MM.1S (cell line): ENCODE data around the gene SLC24A4.

Experiments
- DNase-seq: peaks from one replicate; pipeline ENCODE4 v3.0.0-alpha.2; 2015
- H2AFZ ChIP-seq: fragments of 300-600 bp; sonication (generic); 2 replicates; pipeline ENCODE4 v1.6.0; 2016; ENCODE audit warnings: antibody characterized with exemption, low read length
- H3F3A ChIP-seq: fragments of 300-600 bp; sonication (generic); 2 replicates; pipeline ENCODE4 v1.6.1; 2016; ENCODE audit warnings: mild to moderate bottlenecking, antibody characterized with exemption, low read length, moderate library complexity, mixed read lengths; ENCODE audit not compliant: insufficient read depth
- H3K27ac ChIP-seq: fragments of 300-600 bp; sonication (generic); 2 replicates; pipeline ENCODE4 v1.5.1; 2016; ENCODE audit warnings: mild to moderate bottlenecking, low read length
- H3K27me3 ChIP-seq: fragments of 300-600 bp; sonication (generic); replicated peaks from 2 replicates; pipeline ENCODE4 v1.6.0; 2016; ENCODE audit warnings: low read length; ENCODE audit not compliant: insufficient read depth
- H3K36me3 ChIP-seq: fragments of 300-600 bp; sonication (generic); replicated peaks from 2 replicates; pipeline ENCODE4 v1.6.1; 2016; ENCODE audit warnings: mild to moderate bottlenecking, low read length, mixed read lengths; ENCODE audit not compliant: insufficient read depth
- H3K4me1 ChIP-seq: fragments of 300-600 bp; sonication (generic); 2 replicates; pipeline ENCODE4 v1.6.1; 2016; ENCODE audit warnings: low read length, mixed read lengths
- H3K4me2 ChIP-seq: fragments of 300-600 bp; sonication (generic); 2 replicates; pipeline ENCODE4 v1.6.0; 2016; ENCODE audit warnings: low read depth, low read length
- H3K4me3 ChIP-seq: fragments of 300-600 bp; sonication (generic); 2 replicates; pipeline ENCODE4 v1.5.1; 2016; ENCODE audit warnings: low read length, mixed read lengths
- H3K79me2 ChIP-seq: fragments of 300-600 bp; sonication (generic); 2 replicates; pipeline ENCODE4 v1.6.1; 2016; ENCODE audit warnings: mixed run types, low read length, mixed read lengths
- H3K9ac ChIP-seq: fragments of 300-600 bp; sonication (generic); 2 replicates; pipeline ENCODE4 v1.6.1; 2016; ENCODE audit warnings: low read length, mixed read lengths
- H3K9me2 ChIP-seq: fragments of 300-600 bp; sonication (generic); replicated peaks from 2 replicates; pipeline ENCODE4 v1.6.1; 2016; ENCODE audit warnings: mild to moderate bottlenecking, low read length, mixed read lengths; ENCODE audit not compliant: insufficient read depth
- H3K9me3 ChIP-seq: fragments of 300-600 bp; sonication (generic); replicated peaks from 2 replicates; pipeline ENCODE4 v1.6.1; 2016; ENCODE audit warnings: mild to moderate bottlenecking, low read length, mixed read lengths; ENCODE audit not compliant: insufficient read depth
- H4K20me1 ChIP-seq: fragments of 300-600 bp; sonication (generic); 2 replicates; pipeline ENCODE4 v1.6.1; 2016; ENCODE audit warnings: mild to moderate bottlenecking, low read length, moderate library complexity, mixed read lengths; ENCODE audit not compliant: insufficient read depth
- EZH2 ChIP-seq: fragments of 300-600 bp; sonication (generic); optimal IDR thresholded peaks from 2 replicates; pipeline ENCODE3; 2017; ENCODE audit warnings: low read depth, mild to moderate bottlenecking, antibody characterized with exemption, low read length, mixed read lengths
- EZH2phosphoT487 ChIP-seq: fragments of 300-600 bp; sonication (generic); IDR thresholded peaks from 2 replicates; pipeline ENCODE4 v1.6.1; 2018; ENCODE audit warnings: antibody characterized with exemption, low read length
- TF ChIP-seq, protein P1 (sequence below): fragments of 300-600 bp; sonication (generic); IDR thresholded peaks from 2 replicates; pipeline ENCODE4 v1.5.1; 2016; ENCODE audit warnings: antibody characterized with exemption, low read length, mixed read lengths

The SLC24A4 gene

DNA sequence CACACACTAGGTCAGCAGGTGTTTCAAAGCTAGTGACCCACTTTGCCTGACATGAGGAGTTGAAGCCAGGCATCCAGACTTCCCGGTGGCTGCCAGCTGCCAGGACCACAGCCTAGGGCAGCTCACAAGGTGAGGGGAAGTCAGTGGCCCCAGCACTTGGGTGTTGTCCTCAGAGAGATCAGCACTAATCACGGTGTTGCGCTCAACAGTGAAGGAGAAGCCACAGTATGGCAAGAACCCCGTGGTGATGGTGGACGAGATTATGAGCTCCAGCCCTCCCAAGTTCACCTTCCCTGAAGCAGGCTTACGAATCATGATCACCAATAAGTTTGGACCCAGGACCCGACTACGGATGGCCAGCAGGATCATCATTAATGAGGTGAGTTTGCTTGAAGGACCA lies 130.7 kb downstream of the SLC24A4 start:
- no peak overlapping the region for H3K4me3 ChIP-seq
- H2AFZ ChIP-seq, result no peak overlapping the region
- no peak overlapping the region for H3K4me2 ChIP-seq
- no peak overlapping the region for H3K9ac ChIP-seq
- DNase-seq, result no peak
- no peaks in the 10 kb centered on the region for H3K9me2 ChIP-seq
- H3K9me3 ChIP-seq, result no peaks in the 10 kb centered on the region
- no peaks in the 10 kb centered on the region for H3F3A ChIP-seq
- TF ChIP-seq EZH2 (no peak), EZH2phosphoT487 (no peak)
- TF ChIP-seq, protein P1, sequence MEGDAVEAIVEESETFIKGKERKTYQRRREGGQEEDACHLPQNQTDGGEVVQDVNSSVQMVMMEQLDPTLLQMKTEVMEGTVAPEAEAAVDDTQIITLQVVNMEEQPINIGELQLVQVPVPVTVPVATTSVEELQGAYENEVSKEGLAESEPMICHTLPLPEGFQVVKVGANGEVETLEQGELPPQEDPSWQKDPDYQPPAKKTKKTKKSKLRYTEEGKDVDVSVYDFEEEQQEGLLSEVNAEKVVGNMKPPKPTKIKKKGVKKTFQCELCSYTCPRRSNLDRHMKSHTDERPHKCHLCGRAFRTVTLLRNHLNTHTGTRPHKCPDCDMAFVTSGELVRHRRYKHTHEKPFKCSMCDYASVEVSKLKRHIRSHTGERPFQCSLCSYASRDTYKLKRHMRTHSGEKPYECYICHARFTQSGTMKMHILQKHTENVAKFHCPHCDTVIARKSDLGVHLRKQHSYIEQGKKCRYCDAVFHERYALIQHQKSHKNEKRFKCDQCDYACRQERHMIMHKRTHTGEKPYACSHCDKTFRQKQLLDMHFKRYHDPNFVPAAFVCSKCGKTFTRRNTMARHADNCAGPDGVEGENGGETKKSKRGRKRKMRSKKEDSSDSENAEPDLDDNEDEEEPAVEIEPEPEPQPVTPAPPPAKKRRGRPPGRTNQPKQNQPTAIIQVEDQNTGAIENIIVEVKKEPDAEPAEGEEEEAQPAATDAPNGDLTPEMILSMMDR, result no peak
- no peak overlapping the region for H3K27ac ChIP-seq
- no peaks in the 10 kb centered on the region for H4K20me1 ChIP-seq
- no peaks in the 10 kb centered on the region for H3K79me2 ChIP-seq
- no peaks in the 10 kb centered on the region for H3K4me1 ChIP-seq
- no peaks in the 10 kb centered on the region for H3K27me3 ChIP-seq
- no peaks in the 10 kb centered on the region for H3K36me3 ChIP-seq

DNA sequence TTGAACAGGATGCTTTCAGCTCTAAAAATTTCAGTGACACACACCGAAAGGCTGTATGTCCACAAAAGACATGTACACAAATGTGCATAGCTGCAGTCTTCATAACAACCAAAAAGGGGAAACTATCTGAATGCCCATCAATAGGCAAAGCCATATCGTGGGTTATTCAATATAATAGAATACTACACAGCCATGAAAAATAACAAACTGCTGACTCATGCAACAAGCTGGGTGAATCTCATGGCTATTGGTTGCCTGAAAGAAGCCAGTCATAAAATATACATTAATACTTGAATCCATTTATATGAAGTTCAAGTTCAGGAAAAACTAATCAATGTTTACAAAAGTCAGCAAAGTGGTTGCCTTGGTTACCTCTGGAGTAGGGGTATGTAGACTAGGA lies 132.3 kb downstream of the SLC24A4 start:
- no peaks in the 10 kb centered on the region for H3K27me3 ChIP-seq
- no peaks in the 10 kb centered on the region for H3F3A ChIP-seq
- H2AFZ ChIP-seq, result no peak overlapping the region
- H3K4me2 ChIP-seq, result no peak overlapping the region
- no peaks in the 10 kb centered on the region for H4K20me1 ChIP-seq
- H3K27ac ChIP-seq, result no peak overlapping the region
- no peaks in the 10 kb centered on the region for H3K4me1 ChIP-seq
- no peaks in the 10 kb centered on the region for H3K9me3 ChIP-seq
- H3K36me3 ChIP-seq, result no peaks in the 10 kb centered on the region
- no peak overlapping the region for H3K9ac ChIP-seq
- TF ChIP-seq EZH2, result no peak
- TF ChIP-seq EZH2phosphoT487, result no peak
- TF ChIP-seq, protein P1, result no peak
- no peak for DNase-seq
- no peak overlapping the region for H3K4me3 ChIP-seq
- H3K79me2 ChIP-seq, result no peaks in the 10 kb centered on the region
- H3K9me2 ChIP-seq, result no peaks in the 10 kb centered on the region

DNA sequence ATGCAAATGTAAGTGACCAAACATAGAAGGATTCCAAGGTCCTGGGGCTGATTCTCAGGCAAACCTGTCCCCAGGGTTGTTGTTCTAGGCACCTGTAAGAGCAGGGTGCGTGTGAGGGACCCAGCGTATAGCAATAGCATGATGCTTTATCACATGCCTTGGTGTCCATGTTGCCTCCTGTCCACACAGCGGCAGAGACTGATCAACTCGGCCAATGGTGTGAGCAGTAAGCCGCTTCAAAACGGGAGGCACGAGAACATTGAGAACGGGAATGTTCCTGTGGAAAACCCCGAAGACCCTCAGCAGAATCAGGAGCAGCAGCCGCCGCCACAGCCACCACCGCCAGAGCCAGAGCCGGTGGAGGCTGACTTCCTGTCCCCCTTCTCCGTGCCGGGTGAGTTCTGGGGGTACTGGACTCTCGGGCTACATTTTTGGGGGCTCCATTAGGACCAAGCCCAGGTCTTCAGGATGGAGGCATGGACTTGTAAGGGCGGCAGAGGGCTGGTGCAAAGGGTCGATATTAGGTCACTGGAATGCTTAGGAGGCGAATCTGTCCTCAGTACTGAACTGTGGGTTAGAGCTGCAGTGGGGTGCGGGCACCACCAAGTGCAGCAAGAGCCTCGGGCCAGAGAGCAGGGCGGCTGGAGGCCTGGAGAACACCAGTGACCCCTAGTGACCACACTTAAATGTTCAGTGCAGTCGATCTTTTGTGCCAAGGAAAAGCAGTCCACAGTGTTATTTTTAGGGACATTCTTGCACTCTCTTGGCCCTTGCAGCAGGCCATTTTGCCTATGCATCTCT lies 133.4 kb downstream of the SLC24A4 start:
- peak; percentile 41 for DNase-seq
- H3K4me3 ChIP-seq, result no peak overlapping the region
- H3K9me2 ChIP-seq, result no peaks in the 10 kb centered on the region
- H3K27ac ChIP-seq, result no peak overlapping the region
- no peak for TF ChIP-seq EZH2phosphoT487
- TF ChIP-seq, protein P1, result peak; percentile 57
- H3K4me1 ChIP-seq, result no peaks in the 10 kb centered on the region
- H3K9ac ChIP-seq, result no peak overlapping the region
- H3K27me3 ChIP-seq, result no peaks in the 10 kb centered on the region
- no peak overlapping the region for H3K4me2 ChIP-seq
- H2AFZ ChIP-seq, result no peak overlapping the region
- no peaks in the 10 kb centered on the region for H3K79me2 ChIP-seq
- H3F3A ChIP-seq, result no peaks in the 10 kb centered on the region
- no peaks in the 10 kb centered on the region for H4K20me1 ChIP-seq
- H3K9me3 ChIP-seq, result no peaks in the 10 kb centered on the region
- no peaks in the 10 kb centered on the region for H3K36me3 ChIP-seq
